GM20431 (cell line): ENCODE measurements around the gene ADAP1.
"Not testable (repeated sequence)": the region's sequence is repeated elsewhere in the genome, so short reads cannot be mapped to it uniquely, and the experiment has no call there.

Source experiments
- in situ Hi-C: fragments of 300-500 bp; cut with MseI, MboI; formaldehyde crosslinking; loops from one replicate; pipeline ENCODE4 v1.15.0; 2020; ENCODE audit warnings: low sequenced_read_pairs; ENCODE audit not compliant: unreplicated experiment

Gene ADAP1

GRCh38 chr7:954330-955238, at the start of gene ADAP1:
Gene ADAP1, minus strand, starts transcription at chr7:954680. Its CDS starts 203 bp downstream, at chr7:954477.
- in situ Hi-C loops, result no loop called here

GRCh38 chr7:1002445-1002844, 48.0 kb upstream of the ADAP1 start:
- in situ Hi-C loops, result not testable (repeated sequence)

GRCh38 chr7:1002026-1002425, 47.5 kb upstream of the ADAP1 start:
- in situ Hi-C loops, result not testable (repeated sequence)

GRCh38 chr7:1001069-1001770, 46.7 kb upstream of the ADAP1 start:
- in situ Hi-C loops, result not testable (repeated sequence)

GRCh38 chr7:999941-1000935, 45.8 kb upstream of the ADAP1 start:
- in situ Hi-C loops, result loop anchor here (25.0 kb wide), 1 partner anchor 162 kb away; the partner anchor contains the start of gene ZFAND2A

- in situ Hi-C loops, result loop anchor here (25.0 kb wide), 1 partner anchor 163 kb away; the partner anchor contains the start of gene ZFAND2A
Measured at GRCh38 chr7:999149-999879, 44.8 kb upstream of the ADAP1 start.

- in situ Hi-C loops, result loop anchor here (25.0 kb wide), 1 partner anchor 165 kb away; the partner anchor contains the start of gene ZFAND2A
Measured at GRCh38 chr7:997404-998395, 43.2 kb upstream of the ADAP1 start.

- in situ Hi-C loops, result loop anchor here (25.0 kb wide), 1 partner anchor 166 kb away; the partner anchor contains the start of gene ZFAND2A
Measured at GRCh38 chr7:996079-996872, 41.8 kb upstream of the ADAP1 start.

GRCh38 chr7:995571-995970, 41.1 kb upstream of the ADAP1 start:
- in situ Hi-C loops, result loop anchor here (25.0 kb wide), 1 partner anchor 167 kb away; the partner anchor contains the start of gene ZFAND2A

- in situ Hi-C loops, result loop anchor here (5.0 to 25.0 kb wide), 2 partner anchors 73 to 168 kb away; partner anchors contain the start of gene ZFAND2A
Measured at GRCh38 chr7:994592-995308, 40.3 kb upstream of the ADAP1 start.

GRCh38 chr7:992709-993607, 38.5 kb upstream of the ADAP1 start:
- in situ Hi-C loops, result loop anchor here (5.0 to 25.0 kb wide), 2 partner anchors 74 to 169 kb away; partner anchors contain the start of gene ZFAND2A

- in situ Hi-C loops, result loop anchor here (5.0 to 25.0 kb wide), 2 partner anchors 75 to 170 kb away; partner anchors contain the start of gene ZFAND2A
Measured at GRCh38 chr7:991729-992656, 37.5 kb upstream of the ADAP1 start.

GRCh38 chr7:990933-991728, 36.7 kb upstream of the ADAP1 start:
- in situ Hi-C loops, result loop anchor here (5.0 to 25.0 kb wide), 2 partner anchors 76 to 171 kb away; partner anchors contain the start of gene ZFAND2A
